Spleen (tissue), 11 donors: ENCODE results near the gene DNM2. TPM values are rescaled to one million over a fixed set of nuclear protein-coding genes. Genes with fewer than 3 reads are reported as not detected.
A peak's percentile ranks its signal among the peaks of the same experiment; 100 is the strongest.

ENCODE experiments used
- DNase-seq: peaks from one replicate; pipeline ENCODE4 v3.0.0-alpha.2; 2020
- H3K27ac ChIP-seq, 8 donors: fragments of 200-600 bp; sonication (generic) in 7 of 8; 1 replicate in 4 of 8; 2 replicates in 4 of 8; pipeline versions ENCODE4 v1.5.0 to v1.8.0; 2016 to 2021; ENCODE audit warnings: inconsistent platforms in 4 of 8, mild to moderate bottlenecking in 4 of 8, moderate library complexity in 1 of 8
- H3K27me3 ChIP-seq, 7 donors: fragments of 200-600 bp; sonication (generic) in 6 of 7; replicated peaks in 1 of 7; 1 replicate in 4 of 7; 2 replicates in 3 of 7; pipeline versions ENCODE4 v1.5.0 to v1.8.0; 2016 to 2021; ENCODE audit warnings: inconsistent platforms in 3 of 7, mild to moderate bottlenecking in 1 of 7
- H3K36me3 ChIP-seq, 6 donors: fragments of 200-600 bp; sonication (generic) in 5 of 6; 1 replicate in 4 of 6; 2 replicates in 2 of 6; pipeline versions ENCODE4 v1.5.0 to v1.8.0; 2016 to 2021; ENCODE audit warnings: inconsistent platforms in 2 of 6
- H3K4me1 ChIP-seq, 6 donors: fragments of 200-600 bp; sonication (generic) in 5 of 6; 1 replicate in 3 of 6; 2 replicates in 3 of 6; pipeline versions ENCODE4 v1.5.0 to v1.8.0; 2016 to 2021; ENCODE audit warnings: inconsistent platforms in 3 of 6
- H3K4me3 ChIP-seq, 8 donors: fragments of 200-600 bp; sonication (generic) in 7 of 8; 1 replicate in 4 of 8; 2 replicates in 4 of 8; pipeline versions ENCODE4 v1.5.0 to v1.8.0; 2016 to 2021; ENCODE audit warnings: inconsistent platforms in 4 of 8, mild to moderate bottlenecking in 4 of 8, moderate library complexity in 2 of 8
- H3K9me3 ChIP-seq, 8 donors: fragments of 200-600 bp; sonication (generic) in 7 of 8; 1 replicate in 4 of 8; 2 replicates in 4 of 8; pipeline versions ENCODE4 v1.5.0 to v1.8.0; 2016 to 2021; ENCODE audit warnings: inconsistent platforms in 4 of 8
- POLR2A ChIP-seq, 3 donors: fragments of 450-650 bp; IDR thresholded peaks; one replicate each; pipeline ENCODE4 v1.5.1; 2017; ENCODE audit warnings: antibody characterized with exemption in 3 of 3, mild to moderate bottlenecking in 1 of 3
- POLR2AphosphoS5 ChIP-seq, 3 donors: sonication (generic); formaldehyde crosslinking; IDR thresholded peaks; one replicate each; pipeline ENCODE4 v1.5.1; 2017; ENCODE audit warnings: antibody characterized with exemption in 3 of 3
- WGBS, 5 donors: extraction: QIAGEN DNeasy Blood & Tissue Kit in 3 of 5; methylation state at CpG; one replicate each; pipeline versions ENCODE4 v1.1.5 to v1.1.7; 2013 to 2018; 5-methylcytosine and 5-hydroxymethylcytosine counted together
- intact Hi-C: fragments of 100-400 bp; cut with DNase I; formaldehyde crosslinking; loops from one replicate; pipeline ENCODE4 v1.15.0; 2023; ENCODE audit warnings: low total_unique reads
- polyA plus RNA-seq, 3 donors: library from polyadenylated mRNA; stranded (reverse); fragments of 200-250 nt; gene quantifications; one replicate each; pipeline ENCODE4 v1.2.1, GENCODE V29; 2013
- total RNA-seq, 7 donors: library from RNA; depleted of rRNA in 3 of 7; stranded (reverse); fragments of >200 nt in 3 of 7; fragmentation: NEBNext Ultra II Directional in 4 of 7; extraction: Animal tissue kit (Norgen Biotek cat#: 25700) in 4 of 7; gene quantifications; one replicate each; pipeline versions ENCODE4 v1.1.0 to v1.2.1, GENCODE V29; 2016 to 2021
- TF ChIP-seq, protein P1 (sequence below), 11 experiments: fragments of 200-600 bp in 7 of 11; fragments of 450-650 bp in 4 of 11; sonication (generic) in 4 of 11; IDR thresholded peaks in 8 of 11; conservative IDR thresholded peaks in 3 of 11; 1 replicate in 7 of 11; 2 replicates in 4 of 11; pipeline versions ENCODE4 v1.4.0 to v1.8.0; 2016 to 2021; ENCODE audit warnings: antibody characterized with exemption in 11 of 11, inconsistent platforms in 4 of 11, mild to moderate bottlenecking in 1 of 11
- donor health status: healthy with polysubstance abuse.
- donor health status: DM: no; HTN: no; CAD: no; lungs with moderate emphysema.
- donor health status: DM: no; HTN: no; CAD: no.
- donor health status: Bipolar disorder and iron deficiency.
- donor health status: healthy.
- donor health status: DM: no; HTN: no; CAD: no.
- donor health status: DM: yes; HTN: yes; CAD: no.

The DNM2 gene
- total and polyA plus RNA-seq, 10 donors, result 57.1 to 298 (median 193) TPM

DNA sequence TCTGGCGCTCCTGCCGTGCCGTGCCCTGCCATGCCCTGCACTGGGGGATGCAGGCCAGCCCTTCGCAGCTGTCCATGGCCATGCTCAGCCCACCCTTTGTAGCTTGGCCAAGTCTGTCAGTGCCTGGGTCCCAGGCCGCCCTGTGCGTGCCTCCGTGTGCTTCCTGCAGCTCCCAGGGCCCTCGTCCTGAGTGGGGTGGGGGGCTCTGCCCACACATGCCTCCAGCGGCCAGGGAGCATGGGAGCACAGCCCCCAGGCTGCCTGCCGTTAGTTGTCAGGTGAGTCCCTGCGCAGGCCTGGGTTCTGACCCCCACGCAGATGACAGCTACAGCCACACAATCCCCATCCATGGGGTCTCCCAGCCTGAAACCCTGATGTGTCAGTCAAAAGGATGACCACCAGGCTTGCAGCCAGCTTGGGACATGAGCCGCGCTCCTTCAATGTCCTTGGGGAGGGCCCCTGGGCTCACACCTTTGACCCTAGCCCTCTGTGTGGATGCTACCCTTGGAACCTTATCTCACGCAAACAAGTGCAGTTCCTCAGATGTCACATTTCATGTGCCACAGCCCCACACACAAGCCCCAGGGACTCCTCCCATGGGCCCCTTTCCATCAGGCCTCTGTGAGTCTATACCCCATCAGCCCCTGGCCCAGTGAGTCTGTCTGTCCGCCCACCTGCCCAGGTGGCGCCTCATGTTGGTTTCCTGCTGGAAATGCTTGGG is 93.7 kb downstream of the DNM2 start:
- 90 to 97% (median 94%) methylated on average over 9 to 17 of the region's 17 CpGs for WGBS, 5 donors

DNA sequence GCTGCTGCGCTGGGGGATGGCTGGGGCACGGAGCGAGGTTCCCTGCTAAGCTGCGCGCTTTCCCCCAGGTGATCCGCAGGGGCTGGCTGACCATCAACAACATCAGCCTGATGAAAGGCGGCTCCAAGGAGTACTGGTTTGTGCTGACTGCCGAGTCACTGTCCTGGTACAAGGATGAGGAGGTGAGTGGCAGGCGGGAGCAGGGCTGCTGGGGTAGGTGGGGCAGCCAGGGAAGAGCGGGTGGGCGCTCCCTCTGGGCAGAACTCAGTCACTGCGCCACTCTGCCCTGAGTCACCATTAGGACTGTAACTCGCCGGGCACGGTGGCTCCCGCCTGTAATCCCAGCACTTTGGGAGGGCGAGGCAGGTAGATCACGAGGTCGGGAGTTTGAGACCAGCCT is 94.3 kb downstream of the DNM2 start:
- no peak for DNase-seq

More for the DNA sequence above, 93.7 kb downstream of the DNM2 start:
- Histone ChIP-seq H3K9me3 (no peaks in the 10 kb centered on the region), H3K4me3 (peak overlapping the region in 1 of 8 donors; percentile 14), H3K36me3 (peaks cover 0 to 100% (median 56%) of the 10 kb centered on the region in 6 donors), H3K27me3 (no peaks in the 10 kb centered on the region), H3K4me1 (peaks cover 2 to 87% (median 44%) of the 10 kb centered on the region in 6 donors), H3K27ac (peak overlapping the region in 6 of 8 donors; percentile 78 to 89 (median 84))
- intact Hi-C loops, result no loop called here
- TF ChIP-seq, protein P1, sequence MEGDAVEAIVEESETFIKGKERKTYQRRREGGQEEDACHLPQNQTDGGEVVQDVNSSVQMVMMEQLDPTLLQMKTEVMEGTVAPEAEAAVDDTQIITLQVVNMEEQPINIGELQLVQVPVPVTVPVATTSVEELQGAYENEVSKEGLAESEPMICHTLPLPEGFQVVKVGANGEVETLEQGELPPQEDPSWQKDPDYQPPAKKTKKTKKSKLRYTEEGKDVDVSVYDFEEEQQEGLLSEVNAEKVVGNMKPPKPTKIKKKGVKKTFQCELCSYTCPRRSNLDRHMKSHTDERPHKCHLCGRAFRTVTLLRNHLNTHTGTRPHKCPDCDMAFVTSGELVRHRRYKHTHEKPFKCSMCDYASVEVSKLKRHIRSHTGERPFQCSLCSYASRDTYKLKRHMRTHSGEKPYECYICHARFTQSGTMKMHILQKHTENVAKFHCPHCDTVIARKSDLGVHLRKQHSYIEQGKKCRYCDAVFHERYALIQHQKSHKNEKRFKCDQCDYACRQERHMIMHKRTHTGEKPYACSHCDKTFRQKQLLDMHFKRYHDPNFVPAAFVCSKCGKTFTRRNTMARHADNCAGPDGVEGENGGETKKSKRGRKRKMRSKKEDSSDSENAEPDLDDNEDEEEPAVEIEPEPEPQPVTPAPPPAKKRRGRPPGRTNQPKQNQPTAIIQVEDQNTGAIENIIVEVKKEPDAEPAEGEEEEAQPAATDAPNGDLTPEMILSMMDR (IDR thresholded peaks at IDR 0.05 in 8 of 11, conservative IDR thresholded peaks at IDR 0.05 in 3 of 11), result no peak
- TF ChIP-seq POLR2AphosphoS5 (IDR thresholded peaks at IDR 0.05) (peak in 2 of 3 donors; percentile 20 to 55), POLR2A (IDR thresholded peaks at IDR 0.05) (no peak)
- DNase-seq, result no peak

DNA sequence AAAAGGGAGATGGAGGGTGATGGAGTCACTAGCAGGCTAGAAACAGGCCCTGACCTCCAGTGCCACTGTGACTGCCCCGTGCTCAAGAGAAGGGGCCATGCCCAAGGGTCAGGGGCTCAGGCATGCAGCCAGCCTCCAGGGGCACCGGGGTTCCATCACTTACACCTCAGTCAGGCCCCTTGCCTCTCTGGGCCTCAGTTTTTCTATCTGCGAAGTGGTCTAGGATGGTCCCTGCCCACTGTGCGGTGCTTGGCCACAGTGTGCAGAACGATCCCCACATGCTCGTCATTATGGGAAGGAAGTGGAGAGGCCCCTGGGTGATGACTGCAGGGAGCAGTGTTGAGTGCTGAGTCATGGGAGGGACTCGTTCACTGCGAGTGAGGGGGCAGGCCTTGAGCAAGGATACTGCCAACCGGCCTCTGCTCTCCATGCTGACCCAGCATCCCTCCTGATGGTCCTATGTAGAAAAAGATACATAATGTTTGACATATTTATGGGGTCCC is 95.1 kb downstream of the DNM2 start:
- Histone ChIP-seq H3K4me1 (peaks cover 2 to 87% (median 44%) of the 10 kb centered on the region in 6 donors), H3K27ac (peak overlapping the region in 7 of 8 donors; percentile 68 to 89 (median 84)), H3K27me3 (no peaks in the 10 kb centered on the region), H3K9me3 (no peaks in the 10 kb centered on the region), H3K4me3 (peak overlapping the region in 1 of 8 donors; percentile 33), H3K36me3 (peaks cover 0 to 100% (median 60%) of the 10 kb centered on the region in 6 donors)
- intact Hi-C loops, result no loop called here
- WGBS, 5 donors, result 28 to 48% (median 40%) methylated on average over 8 to 9 of the region's 9 CpGs
- peak; percentile 85 for DNase-seq
- TF ChIP-seq, protein P1 (IDR thresholded peaks at IDR 0.05 in 8 of 11, conservative IDR thresholded peaks at IDR 0.05 in 3 of 11), result no peak
- TF ChIP-seq POLR2AphosphoS5 (IDR thresholded peaks at IDR 0.05), result peak; percentile 57 to 79 (median 70)

More for the DNA sequence above, 94.3 kb downstream of the DNM2 start:
- Histone ChIP-seq H3K4me1 (peaks cover 2 to 89% (median 44%) of the 10 kb centered on the region in 6 donors), H3K27ac (peak overlapping the region in 7 of 8 donors; percentile 68 to 89 (median 84)), H3K36me3 (peaks cover 0 to 100% (median 59%) of the 10 kb centered on the region in 6 donors), H3K27me3 (no peaks in the 10 kb centered on the region), H3K4me3 (peak overlapping the region in 1 of 8 donors; percentile 33), H3K9me3 (no peaks in the 10 kb centered on the region)
- intact Hi-C loops, result no loop called here
- WGBS, 5 donors, result 85 to 98% (median 90%) methylated on average over 10 to 19 of the region's 19 CpGs
- peak in 1 of 3 donors; percentile 15 for TF ChIP-seq POLR2AphosphoS5 (IDR thresholded peaks at IDR 0.05)
- TF ChIP-seq, protein P1 (IDR thresholded peaks at IDR 0.05 in 8 of 11, conservative IDR thresholded peaks at IDR 0.05 in 3 of 11), result no peak

DNA sequence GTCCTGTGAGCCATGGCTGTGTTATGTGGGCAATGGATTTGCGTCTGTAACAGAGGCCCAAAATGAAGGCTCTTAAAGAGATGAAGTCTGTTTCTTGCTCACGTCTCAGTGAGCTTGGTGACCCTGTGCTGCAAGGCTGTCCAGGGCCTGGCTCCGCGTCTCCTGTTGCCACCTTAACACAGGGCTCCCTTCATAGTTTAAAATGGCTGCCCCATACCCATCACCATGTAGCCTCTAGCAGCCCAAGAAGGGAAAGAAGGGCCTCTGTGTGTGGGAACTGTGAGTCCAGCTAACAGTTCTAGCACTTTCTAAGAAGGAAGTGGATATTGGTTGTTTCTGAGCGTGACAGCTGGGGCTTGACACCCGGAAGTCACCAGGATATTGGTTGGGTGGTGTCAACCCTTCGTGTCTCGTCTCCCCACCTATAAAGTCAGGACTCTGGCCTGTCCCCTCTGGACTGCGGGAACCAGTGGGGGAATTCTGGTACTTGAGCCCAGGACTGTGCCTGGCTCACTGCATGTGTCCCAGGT is 97.2 kb downstream of the DNM2 start:
- no peaks in the 10 kb centered on the region for H3K9me3 ChIP-seq
- H3K27ac ChIP-seq, result peak overlapping the region; percentile 20 to 89 (median 83)
- intact Hi-C loops, result no loop called here
- no peaks in the 10 kb centered on the region for H3K27me3 ChIP-seq
- peaks cover 0 to 100% (median 51%) of the 10 kb centered on the region in 6 donors for H3K36me3 ChIP-seq
- TF ChIP-seq, protein P1 (IDR thresholded peaks at IDR 0.05 in 8 of 11, conservative IDR thresholded peaks at IDR 0.05 in 3 of 11), result no peak
- no peak for TF ChIP-seq POLR2AphosphoS5 (IDR thresholded peaks at IDR 0.05)
- no peak for TF ChIP-seq POLR2A (IDR thresholded peaks at IDR 0.05)
- 75 to 91% (median 78%) methylated on average over 6 to 9 of the region's 9 CpGs for WGBS, 5 donors
- H3K4me1 ChIP-seq, result peaks cover 0 to 66% (median 33%) of the 10 kb centered on the region in 6 donors
- no peak for DNase-seq
- peak overlapping the region in 1 of 8 donors; percentile 37 for H3K4me3 ChIP-seq
